Ramos (cell line): ENCODE measurements around the gene PDXP.
"Not testable (repeated sequence)": the region's sequence is repeated elsewhere in the genome, so short reads cannot be mapped to it uniquely, and the experiment has no call there.

Source experiments
- in situ Hi-C: fragments of 300-500 bp; cut with MboI; formaldehyde crosslinking; loops from one replicate; pipeline ENCODE4 v1.14.3; 2022; ENCODE audit warnings: low sequenced_read_pairs; ENCODE audit not compliant: unreplicated experiment

Gene PDXP

DNA sequence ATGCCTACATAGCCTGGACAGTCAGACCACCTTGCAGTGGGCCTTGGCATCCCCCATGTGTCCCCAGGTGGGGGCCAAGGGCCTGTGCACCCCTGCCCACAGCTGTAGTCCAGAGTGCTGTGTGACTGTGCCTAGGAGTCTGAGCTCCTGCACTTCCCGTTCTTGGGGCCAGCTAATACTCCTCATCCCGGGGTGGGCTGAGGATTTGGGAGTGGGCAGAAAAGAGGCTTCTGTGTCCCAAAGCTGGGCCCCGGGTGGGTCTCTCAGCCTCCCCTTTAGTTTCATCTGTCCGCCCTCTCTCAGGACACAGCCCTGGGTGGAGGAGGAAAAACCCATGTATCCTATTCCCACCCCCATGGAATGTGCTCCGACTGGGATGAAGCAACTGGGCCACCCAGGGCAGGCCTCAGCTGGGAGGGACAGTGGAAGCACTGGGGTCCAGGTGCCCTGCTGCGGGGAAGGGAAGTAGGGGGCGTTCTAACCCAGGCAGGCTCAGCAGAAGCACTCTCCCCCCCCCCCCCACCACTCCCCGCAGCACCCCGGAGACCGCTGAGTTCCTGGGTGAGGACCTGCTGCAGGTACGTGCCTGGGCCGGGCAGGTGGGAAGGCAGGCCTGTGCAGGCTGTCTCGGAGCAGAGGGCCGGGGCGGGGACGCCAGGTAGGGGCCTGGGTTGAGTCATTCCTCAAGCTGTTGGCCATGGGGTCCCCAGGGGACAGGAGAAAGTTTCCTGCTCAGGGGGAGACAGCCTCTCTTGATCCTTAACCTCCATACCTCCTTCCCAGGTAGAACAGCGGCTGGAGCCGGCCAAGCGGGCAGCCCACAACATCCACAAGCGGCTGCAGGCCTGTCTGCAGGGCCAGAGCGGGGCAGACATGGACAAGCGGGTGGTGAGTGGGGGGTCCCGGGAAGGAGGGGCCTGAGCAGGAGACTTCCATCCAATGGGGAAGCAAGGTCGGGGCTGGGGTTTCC is 17.6 kb upstream of the PDXP start:
- in situ Hi-C loops = no loop called here

DNA sequence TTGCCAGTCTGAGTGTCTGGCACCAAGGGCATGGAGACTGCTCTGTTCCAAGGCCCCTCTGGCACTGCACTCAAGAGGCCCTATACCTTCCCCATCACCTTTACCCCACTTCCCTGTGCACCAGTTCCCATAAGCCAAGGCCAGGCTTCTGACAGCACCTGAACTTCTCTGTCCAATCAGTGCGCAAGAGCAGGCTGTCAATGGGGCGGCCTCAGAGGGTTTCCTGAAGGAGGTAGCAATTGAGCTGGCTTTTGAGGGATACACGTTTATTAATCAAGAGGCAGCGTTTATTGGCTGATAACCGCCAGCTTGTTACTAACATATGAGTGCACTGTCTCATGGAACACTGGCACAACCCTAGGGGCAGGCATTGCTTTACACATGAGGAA is 17.0 kb upstream of the PDXP start:
- in situ Hi-C loops = no loop called here

DNA sequence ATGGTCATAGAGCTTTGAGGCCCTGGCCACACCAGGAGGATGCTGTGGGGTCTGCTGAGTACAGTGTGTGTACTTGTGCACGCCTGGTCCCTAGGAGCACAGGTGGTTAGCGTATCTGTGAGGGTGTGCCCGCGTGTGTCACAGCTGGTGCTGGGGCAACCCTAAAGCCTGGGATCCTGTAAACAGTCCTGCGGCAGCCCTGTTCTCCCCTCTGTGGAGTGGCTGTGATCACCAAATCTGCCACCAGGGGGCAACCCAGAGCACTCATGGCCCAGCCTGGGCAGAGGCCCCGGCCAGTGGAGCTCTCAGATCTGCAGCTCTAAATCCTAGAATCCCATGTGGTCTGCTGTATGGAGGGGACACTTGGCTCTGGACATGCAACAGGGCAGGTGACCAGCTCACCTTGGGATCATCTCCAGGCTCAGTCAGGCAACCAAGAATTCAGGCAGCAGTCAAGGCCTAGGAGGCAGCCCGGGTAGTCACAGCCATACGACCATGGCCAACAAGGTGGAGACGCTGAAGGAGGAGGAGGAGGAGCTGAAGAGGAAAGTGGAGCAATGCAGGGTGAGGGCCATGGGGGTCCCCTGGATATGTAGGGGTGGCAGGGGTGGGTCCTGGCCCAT is 15.2 kb upstream of the PDXP start:
- in situ Hi-C loops = no loop called here

GRCh38 chr22:37647317-37647716 is 11.2 kb upstream of the PDXP start:
- in situ Hi-C loops = no loop called here

DNA sequence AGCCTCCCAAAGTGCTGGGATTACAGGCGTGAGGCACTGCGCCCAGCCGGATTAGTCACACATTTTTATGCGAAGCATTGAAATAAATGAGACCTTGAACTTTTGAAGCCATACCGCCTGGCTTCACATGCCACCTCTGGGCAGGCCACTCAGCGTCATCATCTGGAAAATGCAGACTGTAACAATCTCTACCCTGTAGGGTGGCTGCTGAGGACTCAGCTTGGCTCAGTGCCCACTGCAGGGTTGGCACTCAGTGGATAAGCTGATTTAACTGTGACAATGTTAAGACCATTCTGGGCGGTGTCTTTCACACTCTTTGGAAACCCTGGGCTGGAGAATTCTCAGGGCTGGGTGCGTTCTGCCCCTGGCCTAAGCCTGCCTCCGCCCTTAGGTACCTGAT is 10.6 kb upstream of the PDXP start:
- in situ Hi-C loops = no loop called here

GRCh38 chr22:37650463-37651136 is 7.9 kb upstream of the PDXP start:
- in situ Hi-C loops = no loop called here

GRCh38 chr22:37654563-37655251 is 3.8 kb upstream of the PDXP start:
- in situ Hi-C loops = no loop called here

GRCh38 chr22:37655252-37655563 is 3.3 kb upstream of the PDXP start:
- in situ Hi-C loops = no loop called here

GRCh38 chr22:37656583-37656982 is 1.9 kb upstream of the PDXP start:
- in situ Hi-C loops = not testable (repeated sequence)

DNA sequence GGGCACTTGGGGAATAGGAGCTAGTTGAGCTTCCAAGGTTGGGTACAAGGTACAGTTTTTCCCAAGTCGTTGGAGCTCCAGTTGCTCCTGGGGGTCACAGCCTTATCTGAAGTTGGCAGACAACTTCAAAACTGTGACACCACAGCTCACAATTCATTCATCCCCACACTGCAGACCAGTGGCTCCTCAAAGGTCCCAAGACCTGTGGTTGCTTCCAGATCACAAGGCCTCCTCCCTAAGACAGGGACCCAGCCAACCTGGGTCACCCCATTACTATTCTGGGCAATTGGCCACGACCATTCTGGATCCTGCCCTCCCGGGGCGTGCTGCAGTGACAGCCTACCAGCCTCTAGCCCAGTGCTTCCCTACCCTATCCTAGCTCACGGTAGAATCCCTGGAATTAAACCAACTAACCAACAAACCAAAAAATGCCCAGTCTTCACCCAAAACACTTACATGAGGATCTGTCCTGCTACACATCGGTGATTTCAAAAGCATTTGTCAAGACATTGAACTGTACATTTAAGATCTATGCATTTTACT is 862 bp upstream of the PDXP start:
- in situ Hi-C loops = no loop called here

DNA sequence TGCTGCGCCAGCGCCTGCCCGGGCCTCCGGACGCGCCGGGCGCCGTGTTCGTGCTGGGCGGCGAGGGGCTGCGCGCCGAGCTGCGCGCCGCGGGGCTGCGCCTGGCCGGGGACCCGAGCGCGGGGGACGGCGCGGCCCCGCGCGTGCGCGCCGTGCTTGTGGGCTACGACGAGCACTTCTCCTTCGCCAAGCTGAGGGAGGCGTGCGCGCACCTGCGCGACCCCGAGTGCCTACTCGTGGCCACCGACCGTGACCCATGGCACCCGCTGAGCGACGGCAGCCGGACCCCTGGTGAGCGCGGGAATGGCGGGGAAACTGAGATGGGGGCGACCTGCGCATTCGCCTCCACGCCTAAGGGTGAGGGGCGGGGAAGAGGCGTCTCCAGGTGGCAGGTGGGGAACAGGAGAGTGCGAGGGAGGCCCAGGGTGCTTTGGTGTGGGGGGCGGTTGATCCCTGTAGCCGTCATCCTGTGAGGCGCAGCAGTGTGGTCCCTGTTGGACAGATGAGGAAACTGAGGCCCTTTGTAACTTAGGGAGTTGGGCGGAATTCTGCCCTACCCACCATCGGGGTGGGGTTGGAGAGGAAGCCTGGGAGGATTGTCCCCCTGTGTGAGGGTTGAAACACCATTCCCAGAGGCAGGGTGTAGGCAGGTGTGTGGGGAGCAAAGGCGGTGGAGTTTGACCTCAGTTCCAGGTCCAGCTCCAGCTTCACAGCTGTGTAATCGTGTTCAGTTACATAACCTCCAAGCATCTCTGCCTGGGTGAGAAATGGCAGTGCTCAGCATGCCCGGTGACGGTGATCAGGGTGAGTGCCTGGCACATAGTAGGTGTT is 758 bp downstream of the PDXP start:
- in situ Hi-C loops = no loop called here

DNA sequence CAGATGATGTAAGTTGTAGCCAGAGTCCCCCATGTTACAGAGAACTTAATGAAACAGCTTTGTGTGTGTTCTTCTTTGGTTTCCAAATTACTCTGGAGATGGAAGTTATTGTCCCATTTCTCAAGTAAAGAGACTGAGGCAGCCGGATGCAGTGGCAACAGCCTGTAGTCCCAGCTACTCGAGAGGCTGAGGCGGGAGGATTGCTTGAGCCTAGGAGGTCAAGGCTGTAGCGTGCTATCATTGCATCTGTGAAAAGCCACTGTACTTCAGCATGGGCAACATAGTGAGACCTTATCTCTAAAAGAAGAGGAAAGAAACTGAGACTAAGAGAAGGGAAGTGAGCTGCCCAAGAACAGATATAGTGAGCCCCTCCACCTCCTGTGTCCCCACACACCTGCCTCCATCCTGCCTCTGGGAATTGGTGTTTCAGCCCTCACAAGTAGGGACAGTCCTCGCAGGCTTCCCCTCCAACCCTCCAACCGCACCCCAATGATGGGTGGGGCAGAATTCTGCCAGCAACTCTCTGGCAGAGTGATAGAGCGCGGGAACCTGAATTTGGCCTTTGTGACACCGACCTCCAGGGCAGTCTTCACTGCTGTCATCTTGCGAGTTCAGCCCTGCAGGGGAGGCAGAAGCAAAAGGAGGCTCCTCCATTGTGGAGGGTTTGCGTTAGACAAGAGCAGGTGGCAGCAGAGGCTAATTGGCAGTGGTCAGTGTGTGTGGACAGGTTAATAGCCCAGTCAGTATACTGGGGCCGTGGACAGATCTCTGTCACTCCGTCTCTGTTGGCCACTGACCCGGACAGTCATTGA is 1.6 kb downstream of the PDXP start:
- in situ Hi-C loops = no loop called here

GRCh38 chr22:37660709-37661045 is 2.2 kb downstream of the PDXP start:
- in situ Hi-C loops = no loop called here

GRCh38 chr22:37661160-37661924 is 2.8 kb downstream of the PDXP start:
- in situ Hi-C loops = no loop called here

GRCh38 chr22:37662039-37662438 is 3.5 kb downstream of the PDXP start:
- in situ Hi-C loops = no loop called here

DNA sequence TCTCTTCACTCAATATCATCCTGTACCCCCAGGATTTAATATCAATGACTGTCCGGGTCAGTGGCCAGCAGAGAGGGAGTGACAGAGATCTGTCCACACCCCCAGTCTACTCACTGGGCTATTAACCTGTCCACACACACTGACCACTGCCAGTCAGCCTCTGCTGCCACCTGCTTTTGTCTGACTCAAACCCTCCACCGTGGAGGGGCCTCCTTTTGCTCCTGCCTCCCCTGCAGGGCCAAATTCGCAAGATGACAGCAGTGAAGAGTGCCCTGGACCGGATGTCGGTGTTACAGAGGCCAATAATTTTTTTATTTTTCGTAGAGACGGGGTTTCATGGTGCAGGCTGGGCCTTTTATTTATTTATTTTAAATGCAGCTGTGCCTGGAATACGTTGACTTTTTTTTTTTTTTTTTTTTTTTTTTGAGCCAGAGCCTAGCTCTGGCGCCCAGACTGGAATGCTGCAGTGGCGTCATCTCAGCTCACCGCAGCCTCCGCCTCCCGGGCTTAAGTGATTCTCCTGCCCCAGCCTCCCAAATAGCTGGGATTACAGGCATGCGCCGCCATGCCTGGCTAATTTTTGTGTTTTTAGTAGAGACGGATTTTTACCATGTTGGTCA is 5.1 kb downstream of the PDXP start:
- in situ Hi-C loops = no loop called here

GRCh38 chr22:37664249-37665101 is 6.0 kb downstream of the PDXP start:
- in situ Hi-C loops = no loop called here
